Adipocyte (in vitro differentiated cells): Measurements from ENCODE around the gene THRAP3.

Experiments used
- DNase-seq: peaks from one replicate; pipeline ENCODE4 v3.0.0-alpha.2; 2015; ENCODE audit warnings: low read depth
- H3K27me3 ChIP-seq: replicated peaks from 2 replicates; pipeline ENCODE4 v1.7.0; 2013; ENCODE audit warnings: mild to moderate bottlenecking, low read length, moderate library complexity; ENCODE audit not compliant: control insufficient read depth, insufficient read depth
- H3K36me3 ChIP-seq: 2 replicates; pipeline ENCODE4 v1.7.0; 2013; ENCODE audit warnings: low read length, mild to moderate bottlenecking, moderate library complexity; ENCODE audit not compliant: control insufficient read depth, insufficient read depth, severe bottlenecking
- H3K4me1 ChIP-seq: 2 replicates; pipeline ENCODE4 v1.7.0; 2013; ENCODE audit warnings: mild to moderate bottlenecking, low read length, moderate library complexity; ENCODE audit not compliant: control insufficient read depth, insufficient read depth
- H3K4me3 ChIP-seq: 2 replicates; pipeline ENCODE4 v1.7.0; 2013; ENCODE audit warnings: mild to moderate bottlenecking, low read length, moderate library complexity
- H3K9ac ChIP-seq: 2 replicates; pipeline ENCODE4 v1.7.0; 2013; ENCODE audit warnings: mild to moderate bottlenecking, low read length, moderate library complexity
- H3K9me3 ChIP-seq: 2 replicates; pipeline ENCODE4 v1.7.0; 2013; ENCODE audit warnings: mild to moderate bottlenecking, low read length, moderate library complexity; ENCODE audit not compliant: control insufficient read depth

THRAP3 gene

GRCh38 chr1:36337830-36338229 lies 113.6 kb downstream of the THRAP3 start:
- no peak overlapping the region for H3K4me3 ChIP-seq
- peaks cover 20% of the 10 kb centered on the region for H3K36me3 ChIP-seq
- H3K27me3 ChIP-seq: no peaks in the 10 kb centered on the region

GRCh38 chr1:36339215-36339614 lies 115.0 kb downstream of the THRAP3 start:
- no peak for DNase-seq
- H3K4me1 ChIP-seq: peaks cover 16% of the 10 kb centered on the region
- H3K36me3 ChIP-seq: peaks cover 30% of the 10 kb centered on the region
- no peaks in the 10 kb centered on the region for H3K9me3 ChIP-seq
- H3K27me3 ChIP-seq: no peaks in the 10 kb centered on the region
- no peak overlapping the region for H3K4me3 ChIP-seq
- H3K9ac ChIP-seq: no peak overlapping the region

More at GRCh38 chr1:36337830-36338229, 113.6 kb downstream of the THRAP3 start:
- no peak for DNase-seq
- Histone ChIP-seq H3K4me1 (peaks cover 3% of the 10 kb centered on the region), H3K9me3 (no peaks in the 10 kb centered on the region), H3K9ac (no peak overlapping the region)

DNA sequence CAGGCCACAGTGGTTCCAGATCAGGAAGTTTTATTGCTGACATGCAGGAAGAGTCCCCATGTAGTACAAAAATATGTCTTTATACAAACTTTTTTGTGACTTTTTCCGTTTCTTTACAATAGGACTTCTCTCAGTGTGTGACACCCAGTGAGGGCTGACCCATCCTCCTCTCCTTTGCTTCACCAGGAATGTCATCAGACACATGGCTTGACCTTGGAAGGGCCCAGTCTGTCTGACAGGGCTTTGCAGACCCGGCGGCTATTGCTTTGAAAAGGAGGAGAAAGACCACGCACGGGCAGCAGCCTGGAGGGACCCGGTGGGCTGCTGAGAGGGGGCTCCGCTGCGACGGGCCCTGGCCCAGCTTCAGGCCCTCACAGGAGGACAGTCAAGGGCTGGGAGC lies 115.4 kb downstream of the THRAP3 start:
- Histone ChIP-seq H3K36me3 (peaks cover 32% of the 10 kb centered on the region), H3K9me3 (no peaks in the 10 kb centered on the region), H3K9ac (no peak overlapping the region), H3K4me1 (peaks cover 16% of the 10 kb centered on the region), H3K4me3 (no peak overlapping the region), H3K27me3 (no peaks in the 10 kb centered on the region)
- DNase-seq: no peak

GRCh38 chr1:36341626-36342320 lies 117.5 kb downstream of the THRAP3 start:
- no peak for DNase-seq
- H3K36me3 ChIP-seq: peaks cover 49% of the 10 kb centered on the region
- no peaks in the 10 kb centered on the region for H3K9me3 ChIP-seq
- no peak overlapping the region for H3K9ac ChIP-seq
- no peak overlapping the region for H3K4me3 ChIP-seq
- H3K4me1 ChIP-seq: peaks cover 16% of the 10 kb centered on the region
- no peaks in the 10 kb centered on the region for H3K27me3 ChIP-seq

DNA sequence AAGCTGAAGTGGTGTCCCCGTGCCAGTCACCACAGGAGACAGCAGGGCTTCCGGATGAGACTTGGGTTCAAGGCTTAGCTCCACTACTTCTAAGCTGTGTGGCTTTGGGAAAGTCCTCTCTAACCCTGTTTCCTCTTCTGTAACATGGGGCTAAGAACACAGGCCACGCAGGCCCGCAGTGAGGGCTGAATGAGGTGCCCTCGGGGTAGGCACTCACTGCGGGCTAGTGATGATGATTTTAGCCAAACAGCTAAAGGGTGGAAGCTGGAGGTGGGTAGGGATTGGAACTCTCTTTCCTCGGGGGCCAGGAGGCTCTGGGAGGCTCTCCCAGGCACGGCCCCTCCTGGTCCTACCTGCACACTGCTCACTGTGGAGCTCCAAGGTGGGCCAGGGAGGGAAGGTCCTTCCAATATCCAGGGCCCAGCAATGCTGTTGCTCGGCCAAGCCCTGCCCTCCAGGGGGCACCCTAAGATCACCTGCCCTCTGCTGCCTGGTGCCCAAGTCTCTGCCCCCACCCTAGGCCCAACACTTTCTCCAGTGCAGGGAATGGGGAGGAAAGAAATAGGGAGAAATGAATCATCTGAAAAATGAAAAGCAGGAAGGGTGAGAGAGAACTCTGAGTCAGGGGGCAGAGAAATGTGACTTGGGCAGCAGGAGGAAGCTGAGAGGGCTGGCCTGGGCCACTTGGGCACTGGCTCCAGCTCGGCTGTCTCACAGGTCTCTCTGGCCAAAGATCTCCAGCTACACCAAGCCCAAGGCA lies 118.4 kb downstream of the THRAP3 start:
- DNase-seq: peak; percentile 64
- peaks cover 16% of the 10 kb centered on the region for H3K4me1 ChIP-seq
- H3K36me3 ChIP-seq: peaks cover 56% of the 10 kb centered on the region
- no peaks in the 10 kb centered on the region for H3K27me3 ChIP-seq
- no peak overlapping the region for H3K4me3 ChIP-seq
- H3K9me3 ChIP-seq: no peaks in the 10 kb centered on the region
- H3K9ac ChIP-seq: peak overlapping the region; percentile 59

DNA sequence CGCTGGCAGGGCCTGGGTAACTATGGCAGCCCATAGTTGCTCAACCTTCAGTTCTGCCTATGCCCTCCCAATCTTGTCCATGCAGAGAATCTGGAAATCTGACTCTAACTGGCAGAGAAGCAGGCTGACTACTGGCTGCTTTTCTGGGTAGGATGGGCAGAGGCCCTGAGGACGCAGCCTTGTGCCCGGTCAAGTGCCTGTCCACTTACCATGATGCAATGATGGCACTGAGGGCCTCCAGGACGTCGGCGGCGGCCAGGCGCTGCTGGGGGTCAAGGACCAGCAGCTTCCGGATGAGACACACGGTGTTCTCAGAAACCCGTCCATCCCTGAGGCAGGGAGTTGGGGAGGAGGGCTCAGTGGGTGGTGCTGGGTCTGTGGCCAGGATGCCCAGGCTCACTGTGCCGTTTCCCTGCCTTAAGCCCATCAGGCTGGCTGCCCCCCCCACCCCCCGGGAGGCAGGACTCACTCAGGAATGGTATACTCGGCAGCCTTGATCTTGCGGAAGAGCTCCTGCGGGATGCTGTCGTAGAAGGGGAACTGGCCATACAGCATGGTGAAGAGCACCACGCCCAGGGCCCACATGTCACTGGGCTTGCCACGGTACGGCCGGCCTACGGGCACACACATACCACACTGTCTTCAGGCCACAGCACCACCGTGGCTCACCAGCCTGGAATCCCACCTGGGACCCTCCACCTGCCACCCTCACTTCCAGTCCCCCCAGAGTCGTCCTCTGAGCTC lies 119.6 kb downstream of the THRAP3 start:
- Histone ChIP-seq H3K27me3 (no peaks in the 10 kb centered on the region), H3K9me3 (no peaks in the 10 kb centered on the region), H3K4me3 (no peak overlapping the region), H3K9ac (peak overlapping the region; percentile 59), H3K4me1 (peaks cover 16% of the 10 kb centered on the region), H3K36me3 (peaks cover 68% of the 10 kb centered on the region)
- DNase-seq: no peak

GRCh38 chr1:36344395-36344680 lies 120.1 kb downstream of the THRAP3 start:
- no peak overlapping the region for H3K4me3 ChIP-seq
- no peak overlapping the region for H3K9ac ChIP-seq
- H3K27me3 ChIP-seq: no peaks in the 10 kb centered on the region
- peaks cover 68% of the 10 kb centered on the region for H3K36me3 ChIP-seq
- no peaks in the 10 kb centered on the region for H3K9me3 ChIP-seq
- peaks cover 20% of the 10 kb centered on the region for H3K4me1 ChIP-seq
- DNase-seq: no peak

DNA sequence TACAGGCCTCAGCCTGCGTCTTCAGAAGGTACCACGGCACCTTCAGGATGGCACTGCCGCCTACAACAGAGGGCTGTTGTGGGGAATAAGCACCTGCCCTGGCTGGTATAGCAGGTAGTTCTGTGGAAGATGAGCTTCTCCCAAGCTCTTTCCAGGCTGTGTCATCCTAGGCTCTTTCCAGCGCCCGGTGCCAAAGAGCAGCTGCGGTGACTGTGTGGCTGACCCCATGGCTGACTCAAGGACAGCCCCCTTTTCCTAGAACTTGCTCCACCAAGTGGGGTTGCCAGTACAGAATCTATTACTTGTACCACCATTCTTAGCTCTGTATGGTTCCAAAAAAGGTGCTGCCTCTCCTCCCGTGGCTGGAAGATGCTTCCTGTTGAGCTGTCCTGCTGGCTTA lies 121.1 kb downstream of the THRAP3 start:
- no peaks in the 10 kb centered on the region for H3K27me3 ChIP-seq
- no peak overlapping the region for H3K4me3 ChIP-seq
- DNase-seq: no peak
- H3K9ac ChIP-seq: no peak overlapping the region
- H3K36me3 ChIP-seq: peaks cover 63% of the 10 kb centered on the region
- peaks cover 30% of the 10 kb centered on the region for H3K4me1 ChIP-seq
- no peaks in the 10 kb centered on the region for H3K9me3 ChIP-seq

DNA sequence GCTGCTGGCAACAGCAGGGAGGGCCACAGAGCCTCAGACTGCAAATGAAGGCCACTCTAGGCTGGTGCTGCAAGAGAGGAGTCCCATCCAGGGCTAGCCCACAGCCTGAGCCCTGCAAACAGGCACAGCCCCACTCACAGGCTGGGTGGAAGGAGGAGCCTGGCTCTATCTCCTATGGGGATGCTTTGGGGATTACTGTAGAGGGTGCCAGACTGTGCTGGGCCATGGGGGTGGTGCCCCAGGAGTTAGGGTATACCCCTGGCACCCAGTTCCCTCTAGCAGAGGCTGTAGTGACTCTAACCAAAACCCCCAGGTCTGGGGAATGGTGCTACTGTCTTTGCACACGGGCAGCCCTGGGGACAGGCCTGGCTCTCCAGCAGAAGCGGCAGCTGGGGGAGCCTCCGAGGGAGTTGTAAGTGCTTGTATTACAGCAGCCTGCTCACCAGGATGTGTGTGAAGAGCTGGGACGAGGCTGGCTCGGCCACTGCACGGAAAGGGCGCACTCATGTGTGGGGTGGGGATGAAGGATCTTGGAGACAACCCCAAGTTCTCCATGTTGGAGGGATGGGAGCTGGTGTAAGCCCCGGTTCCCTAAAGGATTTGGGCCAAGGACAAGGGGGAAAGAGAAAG lies 122.6 kb downstream of the THRAP3 start:
- H3K4me3 ChIP-seq: no peak overlapping the region
- no peak overlapping the region for H3K9ac ChIP-seq
- no peaks in the 10 kb centered on the region for H3K9me3 ChIP-seq
- H3K4me1 ChIP-seq: peaks cover 46% of the 10 kb centered on the region
- no peak for DNase-seq
- no peaks in the 10 kb centered on the region for H3K27me3 ChIP-seq
- peaks cover 49% of the 10 kb centered on the region for H3K36me3 ChIP-seq

- peak; percentile 45 for DNase-seq
- Histone ChIP-seq H3K9ac (peak overlapping the region; percentile 75), H3K27me3 (no peaks in the 10 kb centered on the region), H3K9me3 (no peaks in the 10 kb centered on the region), H3K36me3 (peaks cover 53% of the 10 kb centered on the region), H3K4me1 (peaks cover 44% of the 10 kb centered on the region), H3K4me3 (no peak overlapping the region)
These were observed 125.0 kb downstream of the THRAP3 start for GRCh38 chr1:36349241-36349671.

DNA sequence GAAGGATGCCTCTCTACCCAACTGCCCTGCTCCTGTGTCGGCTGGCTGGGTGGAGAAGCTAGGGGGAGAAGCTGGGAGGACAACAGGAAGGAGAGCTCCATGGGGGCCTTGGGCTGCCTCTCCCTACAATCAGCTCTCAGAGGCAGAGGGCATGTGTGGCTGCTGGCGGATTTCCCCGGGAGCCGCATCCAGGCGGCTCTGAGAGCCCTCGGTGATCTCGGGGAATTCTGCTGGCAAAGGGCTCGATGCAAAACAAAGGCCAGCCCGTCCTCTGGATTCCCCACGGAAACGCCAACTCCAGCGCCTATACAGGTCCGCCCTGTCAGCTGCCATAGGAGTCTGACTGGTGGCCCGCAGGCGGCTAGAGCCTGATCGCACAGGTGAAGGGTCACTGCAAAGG lies 125.6 kb downstream of the THRAP3 start:
- peaks cover 44% of the 10 kb centered on the region for H3K4me1 ChIP-seq
- no peak overlapping the region for H3K4me3 ChIP-seq
- no peaks in the 10 kb centered on the region for H3K9me3 ChIP-seq
- no peaks in the 10 kb centered on the region for H3K27me3 ChIP-seq
- no peak for DNase-seq
- peak overlapping the region; percentile 75 for H3K9ac ChIP-seq
- peaks cover 55% of the 10 kb centered on the region for H3K36me3 ChIP-seq
